Thoracic aorta (tissue), 2 donors: Measurements from ENCODE around the gene SPPL2A. TPM values are rescaled to one million over a fixed set of nuclear protein-coding genes. Genes with fewer than 3 reads are reported as not detected.

Experiments
- ATAC-seq: fragments of 150-250 bp; one replicate; pipeline ENCODE4 v1.8.0; 2017; ENCODE audit warnings: low read depth; ENCODE audit not compliant: insufficient number of reproducible peaks, low FRiP score
- DNase-seq: peaks from one replicate; pipeline ENCODE4 v3.0.0-alpha.2; 2020; ENCODE audit warnings: low spot score
- H3K27ac ChIP-seq, 2 donors: fragments of 200-600 bp; sonication (generic); 1 replicate in 1 of 2; 2 replicates in 1 of 2; pipeline ENCODE4 v1.5.1; 2016; ENCODE audit warnings: mild to moderate bottlenecking in 2 of 2, moderate library complexity in 2 of 2
- H3K27me3 ChIP-seq: fragments of 200-600 bp; sonication (generic); replicated peaks from 2 replicates; pipeline ENCODE4 v1.6.0; 2016; ENCODE audit warnings: mild to moderate bottlenecking; ENCODE audit not compliant: insufficient read depth
- H3K36me3 ChIP-seq: fragments of 200-600 bp; sonication (generic); one replicate; pipeline ENCODE4 v1.5.1; 2016
- H3K4me1 ChIP-seq, 2 donors: fragments of 200-600 bp; sonication (generic); 1 replicate in 1 of 2; 2 replicates in 1 of 2; pipeline versions ENCODE4 v1.5.1 to v1.6.0; 2016; ENCODE audit warnings: low read depth in 2 of 2, mild to moderate bottlenecking in 1 of 2; ENCODE audit not compliant: control insufficient read depth in 1 of 2
- H3K4me3 ChIP-seq: fragments of 200-600 bp; sonication (generic); 2 replicates; pipeline ENCODE4 v1.5.1; 2016; ENCODE audit warnings: mild to moderate bottlenecking
- H3K9me3 ChIP-seq: fragments of 200-600 bp; sonication (generic); 2 replicates; pipeline ENCODE4 v1.5.1; 2016
- total RNA-seq, 2 donors: library from RNA; depleted of rRNA; stranded (reverse); fragments of >200 nt; gene quantifications; one replicate each; pipeline versions ENCODE4 v1.1.0 to v1.2.3, GENCODE V29; 2016
- TF ChIP-seq, protein P1 (sequence below): fragments of 200-600 bp; sonication (generic); IDR thresholded peaks from one replicate; pipeline ENCODE4 v1.5.1; 2019; ENCODE audit warnings: antibody characterized with exemption

Gene SPPL2A
- total RNA-seq, 2 donors from 2014 or later: 281 to 500 TPM

DNA sequence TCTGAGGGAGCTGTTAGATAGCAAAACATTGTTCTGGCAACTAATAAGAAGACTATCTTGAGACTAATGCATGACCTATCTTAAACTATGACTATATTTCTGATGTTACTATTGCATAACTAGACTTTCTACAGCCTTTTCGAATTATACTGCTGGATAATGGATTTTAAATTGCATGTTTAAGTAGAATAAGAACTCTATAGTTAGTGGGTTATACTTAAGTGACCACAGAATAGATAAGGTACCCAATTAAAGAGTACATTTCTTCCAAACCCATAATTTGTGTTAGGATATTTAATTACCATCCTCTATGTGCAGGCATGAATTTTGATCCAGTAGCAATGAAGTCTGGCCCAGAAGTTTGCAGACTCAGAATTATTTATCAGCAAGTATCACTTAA lies 44.6 kb upstream of the SPPL2A start:
- ATAC-seq: no peak
- Histone ChIP-seq H3K4me3 (no peak overlapping the region), H3K9me3 (no peaks in the 10 kb centered on the region), H3K36me3 (no peaks in the 10 kb centered on the region), H3K27ac (no peak overlapping the region), H3K4me1 (no peaks in the 10 kb centered on the region), H3K27me3 (no peaks in the 10 kb centered on the region)
- no peak for DNase-seq
- TF ChIP-seq, protein P1, sequence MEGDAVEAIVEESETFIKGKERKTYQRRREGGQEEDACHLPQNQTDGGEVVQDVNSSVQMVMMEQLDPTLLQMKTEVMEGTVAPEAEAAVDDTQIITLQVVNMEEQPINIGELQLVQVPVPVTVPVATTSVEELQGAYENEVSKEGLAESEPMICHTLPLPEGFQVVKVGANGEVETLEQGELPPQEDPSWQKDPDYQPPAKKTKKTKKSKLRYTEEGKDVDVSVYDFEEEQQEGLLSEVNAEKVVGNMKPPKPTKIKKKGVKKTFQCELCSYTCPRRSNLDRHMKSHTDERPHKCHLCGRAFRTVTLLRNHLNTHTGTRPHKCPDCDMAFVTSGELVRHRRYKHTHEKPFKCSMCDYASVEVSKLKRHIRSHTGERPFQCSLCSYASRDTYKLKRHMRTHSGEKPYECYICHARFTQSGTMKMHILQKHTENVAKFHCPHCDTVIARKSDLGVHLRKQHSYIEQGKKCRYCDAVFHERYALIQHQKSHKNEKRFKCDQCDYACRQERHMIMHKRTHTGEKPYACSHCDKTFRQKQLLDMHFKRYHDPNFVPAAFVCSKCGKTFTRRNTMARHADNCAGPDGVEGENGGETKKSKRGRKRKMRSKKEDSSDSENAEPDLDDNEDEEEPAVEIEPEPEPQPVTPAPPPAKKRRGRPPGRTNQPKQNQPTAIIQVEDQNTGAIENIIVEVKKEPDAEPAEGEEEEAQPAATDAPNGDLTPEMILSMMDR: no peak

DNA sequence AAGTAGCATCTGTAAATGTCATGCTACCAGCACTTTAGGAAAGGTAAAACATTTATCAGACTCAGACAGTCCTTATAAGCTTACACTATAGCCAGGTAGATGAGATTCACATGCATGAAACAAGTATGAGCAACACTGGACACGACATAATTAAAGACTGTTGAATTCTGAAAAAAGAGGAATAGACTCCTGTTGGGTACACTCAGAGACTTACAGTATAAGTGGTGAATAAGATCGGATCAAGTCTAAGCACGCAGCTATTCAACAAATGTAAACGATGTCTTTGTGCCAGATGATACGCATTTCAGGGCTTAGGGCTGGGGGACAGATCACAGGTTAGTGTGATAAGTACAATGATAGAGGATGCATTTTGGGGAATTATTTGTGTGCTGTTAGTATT lies 43.2 kb upstream of the SPPL2A start:
- ATAC-seq: no peak
- TF ChIP-seq, protein P1: no peak
- no peak for DNase-seq
- H3K36me3 ChIP-seq: no peaks in the 10 kb centered on the region
- H3K4me1 ChIP-seq: no peaks in the 10 kb centered on the region
- H3K27me3 ChIP-seq: no peaks in the 10 kb centered on the region
- no peaks in the 10 kb centered on the region for H3K9me3 ChIP-seq
- no peak overlapping the region for H3K4me3 ChIP-seq
- no peak overlapping the region for H3K27ac ChIP-seq

DNA sequence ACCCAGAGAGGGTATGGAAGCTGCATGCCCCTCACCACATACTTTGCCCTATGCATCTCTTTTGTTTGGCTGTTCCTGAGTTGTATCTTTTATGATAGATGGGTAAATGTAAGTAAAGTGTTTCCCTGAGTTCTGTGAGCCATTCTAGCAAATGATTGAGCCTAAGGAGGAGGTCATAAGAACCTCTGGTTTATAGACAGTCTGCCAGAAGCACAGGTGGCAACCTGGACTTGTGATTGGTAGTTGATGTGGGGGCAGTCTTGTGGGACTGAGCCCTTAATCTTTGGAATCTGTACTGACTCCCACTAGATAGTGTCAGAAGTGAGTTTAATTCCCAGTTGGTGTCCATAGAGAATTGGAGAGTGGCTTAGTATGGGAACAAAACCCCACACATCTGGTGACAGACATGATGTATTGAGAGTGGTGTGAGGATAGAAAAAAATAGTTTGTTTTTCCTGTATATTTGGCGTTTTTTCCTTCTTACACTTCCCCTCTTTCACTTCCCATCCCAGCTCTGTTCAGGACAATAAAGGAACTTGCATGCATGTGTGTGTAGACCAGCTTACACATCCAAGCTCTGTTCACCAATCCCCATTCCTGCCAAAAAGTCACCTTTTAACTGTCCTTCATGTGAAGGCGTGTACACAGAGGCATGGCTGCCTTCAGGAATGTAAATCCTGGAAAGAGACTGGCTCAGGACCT lies 38.1 kb upstream of the SPPL2A start:
- H3K27ac ChIP-seq: no peak overlapping the region
- TF ChIP-seq, protein P1: no peak
- ATAC-seq: no peak
- H3K4me1 ChIP-seq: no peaks in the 10 kb centered on the region
- no peaks in the 10 kb centered on the region for H3K36me3 ChIP-seq
- no peaks in the 10 kb centered on the region for H3K27me3 ChIP-seq
- no peak for DNase-seq
- H3K9me3 ChIP-seq: no peaks in the 10 kb centered on the region
- H3K4me3 ChIP-seq: no peak overlapping the region

DNA sequence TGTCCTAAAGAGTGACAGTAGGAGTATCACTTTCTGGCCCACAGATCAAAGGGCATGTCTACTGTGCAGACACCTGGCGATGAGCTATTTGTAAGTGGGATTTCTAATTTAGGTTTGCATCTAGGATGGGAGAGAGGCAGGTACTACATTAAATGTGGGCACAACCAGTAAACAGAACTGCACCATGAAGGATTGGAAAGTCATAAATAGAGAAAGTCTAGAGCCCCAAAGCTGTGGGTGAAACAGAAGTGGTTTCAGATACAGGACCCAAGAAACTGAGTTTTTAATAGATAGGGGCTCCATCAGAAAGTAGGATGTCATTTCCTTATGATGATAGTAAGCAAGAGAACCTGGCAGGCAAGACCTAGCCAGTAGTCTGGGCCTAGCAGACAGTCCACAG lies 35.2 kb upstream of the SPPL2A start:
- no peak overlapping the region for H3K4me3 ChIP-seq
- H3K9me3 ChIP-seq: no peaks in the 10 kb centered on the region
- no peaks in the 10 kb centered on the region for H3K36me3 ChIP-seq
- H3K4me1 ChIP-seq: no peaks in the 10 kb centered on the region
- H3K27me3 ChIP-seq: no peaks in the 10 kb centered on the region
- DNase-seq (no peak), ATAC-seq (no peak)
- TF ChIP-seq, protein P1: no peak
- no peak overlapping the region for H3K27ac ChIP-seq

DNA sequence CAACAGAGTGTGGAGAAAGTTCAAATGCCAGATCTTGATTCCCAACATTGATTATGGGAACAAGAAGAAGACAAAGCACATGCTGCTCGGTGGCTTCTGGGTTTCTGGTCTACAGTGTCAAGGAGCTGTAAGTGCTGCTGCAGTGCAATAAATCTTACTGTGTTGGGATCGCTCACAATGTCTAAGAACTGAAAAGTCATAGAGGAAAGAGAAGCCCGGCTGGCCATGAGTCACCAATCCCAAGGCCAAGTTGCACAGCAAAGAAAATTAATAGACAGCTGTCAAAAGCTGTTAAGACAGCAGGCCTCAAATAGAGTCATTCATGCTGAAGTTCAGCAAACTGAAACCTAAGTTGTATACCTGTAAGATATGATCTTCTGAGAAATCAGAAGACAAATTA lies 33.2 kb upstream of the SPPL2A start:
- Histone ChIP-seq H3K36me3 (no peaks in the 10 kb centered on the region), H3K4me3 (no peak overlapping the region), H3K9me3 (no peaks in the 10 kb centered on the region), H3K27me3 (no peaks in the 10 kb centered on the region), H3K4me1 (no peaks in the 10 kb centered on the region), H3K27ac (no peak overlapping the region)
- no peak for ATAC-seq
- TF ChIP-seq, protein P1: no peak
- no peak for DNase-seq
